Measurements from ENCODE around the gene PTAR1.
"Not testable (repeated sequence)": the region's sequence is repeated elsewhere in the genome, so short reads cannot be mapped to it uniquely, and the experiment has no call there.

Gene PTAR1, protein sequence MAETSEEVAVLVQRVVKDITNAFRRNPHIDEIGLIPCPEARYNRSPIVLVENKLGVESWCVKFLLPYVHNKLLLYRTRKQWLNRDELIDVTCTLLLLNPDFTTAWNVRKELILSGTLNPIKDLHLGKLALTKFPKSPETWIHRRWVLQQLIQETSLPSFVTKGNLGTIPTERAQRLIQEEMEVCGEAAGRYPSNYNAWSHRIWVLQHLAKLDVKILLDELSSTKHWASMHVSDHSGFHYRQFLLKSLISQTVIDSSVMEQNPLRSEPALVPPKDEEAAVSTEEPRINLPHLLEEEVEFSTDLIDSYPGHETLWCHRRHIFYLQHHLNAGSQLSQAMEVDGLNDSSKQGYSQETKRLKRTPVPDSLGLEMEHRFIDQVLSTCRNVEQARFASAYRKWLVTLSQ

DNA sequence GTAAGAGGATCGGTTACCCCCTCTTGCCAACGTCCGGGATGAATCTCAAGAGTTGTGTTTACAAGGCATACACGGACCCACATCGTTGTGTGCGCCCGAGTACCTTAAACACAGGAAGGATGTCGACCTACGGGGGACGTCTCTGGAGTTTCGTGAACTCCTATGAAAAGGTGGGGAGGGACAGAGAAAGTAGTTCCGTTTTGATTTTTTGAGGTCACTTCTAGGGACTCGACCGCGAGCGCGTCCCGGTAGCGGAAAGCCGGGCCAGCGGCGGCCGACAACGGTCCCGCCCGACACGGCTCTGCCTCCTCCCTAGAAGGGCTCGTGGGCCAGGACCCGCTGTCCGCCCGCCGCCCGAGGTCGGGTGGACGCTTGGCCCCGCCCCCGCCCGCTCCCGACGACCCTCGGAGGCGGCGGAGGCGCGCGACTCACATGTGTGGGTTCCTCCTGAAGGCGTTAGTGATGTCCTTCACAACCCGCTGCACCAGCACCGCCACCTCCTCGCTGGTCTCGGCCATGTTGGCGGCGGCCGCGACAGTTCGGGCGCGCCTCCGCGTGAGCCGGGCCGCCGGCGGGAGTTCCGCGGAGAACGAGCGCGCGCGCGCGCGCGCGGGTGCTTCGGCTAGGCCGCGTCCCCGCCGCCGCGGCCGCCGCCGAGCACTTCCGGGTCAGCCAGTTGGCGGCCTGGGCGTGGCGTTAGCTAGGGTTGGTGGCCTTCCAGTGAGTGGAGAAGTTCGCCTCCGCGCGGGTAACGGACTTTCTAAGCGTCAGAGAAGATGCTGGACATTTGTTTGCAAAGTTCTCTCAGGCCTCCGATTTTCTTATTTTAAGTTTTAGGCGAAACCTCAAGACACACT lies at the start of gene PTAR1:
TSS of gene PTAR1 (minus strand) at position 591 of the 857 bp plus-strand sequence. CDS start at position 518, 73 bp downstream.
- peak; percentile 93 for DNase-seq

GRCh38 chr9:69809304-69809863 lies 49.6 kb upstream of the PTAR1 start:
- no peak for DNase-seq

DNA sequence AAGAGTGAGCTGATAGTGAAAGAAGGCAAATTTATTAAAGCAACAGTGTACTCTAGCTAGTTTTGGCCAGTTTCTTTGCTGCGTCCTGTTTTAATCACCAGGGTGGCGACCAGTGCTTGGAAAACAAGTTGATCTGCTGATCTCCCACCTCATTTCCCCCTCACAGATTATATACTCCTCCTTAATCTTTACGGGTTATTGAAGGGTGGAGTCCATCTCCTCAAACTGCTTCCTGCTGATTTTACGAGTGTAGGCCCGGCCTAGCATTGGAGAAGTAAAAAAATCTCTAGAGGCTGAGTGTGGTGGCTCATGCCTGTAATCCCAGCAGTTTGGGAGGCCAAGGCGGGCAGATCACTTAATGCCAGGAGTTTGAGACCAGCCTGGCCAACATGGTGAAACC lies 46.8 kb upstream of the PTAR1 start:
- no peak for DNase-seq

DNA sequence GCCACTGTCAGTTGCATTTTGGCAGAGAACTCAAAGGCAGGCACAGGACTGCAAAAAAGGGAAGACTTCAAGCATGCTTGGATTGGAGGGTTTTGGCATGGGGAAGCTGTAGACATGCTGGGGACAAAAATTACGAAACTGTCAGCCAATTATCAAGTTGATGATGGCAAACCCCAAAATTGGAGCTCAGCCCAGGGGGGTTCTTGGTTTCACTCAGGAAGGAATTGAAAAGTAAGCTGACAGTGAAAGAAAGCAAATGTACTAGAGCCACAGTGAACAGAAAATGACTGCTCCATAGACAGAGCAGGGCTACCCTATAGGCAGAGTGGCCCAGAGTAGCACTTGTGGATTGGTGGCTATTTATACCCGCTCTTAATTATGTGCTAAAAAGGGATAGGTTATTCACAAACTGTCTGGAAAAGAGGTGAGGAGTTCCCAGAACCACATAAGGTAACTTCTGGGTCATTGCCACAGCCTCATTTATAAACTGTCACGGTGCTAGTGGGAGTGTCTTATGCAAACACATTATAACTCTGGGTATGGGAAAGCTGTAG lies 46.2 kb upstream of the PTAR1 start:
- no peak for DNase-seq

DNA sequence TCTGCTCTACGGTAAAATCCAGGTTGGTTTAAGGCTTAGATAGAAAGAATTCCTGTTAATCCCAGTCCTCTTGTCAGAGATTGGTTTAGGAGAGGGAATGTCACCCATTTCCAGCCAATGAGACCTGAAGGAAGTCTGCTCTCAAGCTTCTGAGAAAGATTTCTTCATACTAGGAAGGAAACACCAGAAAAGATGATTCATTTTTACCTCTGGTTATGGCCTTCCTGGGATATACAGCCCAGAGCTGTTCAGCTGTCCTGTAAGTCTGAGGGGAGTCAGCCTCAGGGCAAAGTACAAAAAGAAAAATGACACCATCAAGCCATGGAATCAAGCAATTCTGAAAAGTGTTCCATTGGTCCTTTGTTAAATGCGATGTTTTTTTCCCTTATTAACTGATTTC lies 42.2 kb upstream of the PTAR1 start:
- no peak for DNase-seq

DNA sequence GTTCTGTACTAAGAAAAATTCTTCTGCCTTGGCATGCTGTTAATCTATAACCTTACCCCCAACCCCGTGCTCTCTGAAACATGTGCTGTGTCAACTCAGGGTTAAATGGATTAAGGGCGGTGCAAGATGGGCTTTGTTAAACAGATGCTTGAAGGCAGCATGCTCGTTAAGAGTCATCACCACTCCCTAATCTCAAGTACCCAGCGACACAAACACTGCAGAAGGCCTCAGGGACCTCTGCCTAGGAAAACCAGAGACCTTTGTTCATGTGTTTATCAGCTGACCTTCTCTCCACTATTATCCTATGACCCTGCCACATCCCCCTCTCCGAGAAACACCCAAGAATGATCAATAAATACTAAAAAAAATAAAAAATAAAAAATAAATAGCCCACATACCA lies 40.2 kb upstream of the PTAR1 start:
- not testable (repeated sequence) for DNase-seq

GRCh38 chr9:69799521-69799920 lies 39.7 kb upstream of the PTAR1 start:
- not testable (repeated sequence) for DNase-seq

GRCh38 chr9:69798744-69799143 lies 38.9 kb upstream of the PTAR1 start:
- no peak for DNase-seq

- DNase-seq: no peak
Measured at GRCh38 chr9:69797675-69798074, 37.9 kb upstream of the PTAR1 start.

DNA sequence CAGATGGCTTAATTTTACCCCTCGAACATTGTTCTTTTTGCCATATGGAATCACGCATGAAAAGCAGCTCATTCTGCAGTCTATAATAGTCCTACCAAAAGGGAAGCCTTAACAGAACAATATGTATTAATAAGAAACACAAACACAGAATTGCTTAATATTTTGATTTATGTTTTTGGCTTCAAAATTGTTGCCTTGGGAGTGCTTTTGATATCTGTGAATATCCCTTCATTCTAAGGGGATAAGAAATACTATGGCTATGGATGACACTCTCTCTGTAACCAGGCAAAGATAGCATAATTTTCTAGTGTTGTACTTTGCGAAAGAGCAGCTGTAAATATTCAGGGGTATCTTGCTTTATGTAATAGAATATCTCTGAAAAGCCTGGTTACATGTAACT lies 34.5 kb upstream of the PTAR1 start:
- DNase-seq: no peak

DNA sequence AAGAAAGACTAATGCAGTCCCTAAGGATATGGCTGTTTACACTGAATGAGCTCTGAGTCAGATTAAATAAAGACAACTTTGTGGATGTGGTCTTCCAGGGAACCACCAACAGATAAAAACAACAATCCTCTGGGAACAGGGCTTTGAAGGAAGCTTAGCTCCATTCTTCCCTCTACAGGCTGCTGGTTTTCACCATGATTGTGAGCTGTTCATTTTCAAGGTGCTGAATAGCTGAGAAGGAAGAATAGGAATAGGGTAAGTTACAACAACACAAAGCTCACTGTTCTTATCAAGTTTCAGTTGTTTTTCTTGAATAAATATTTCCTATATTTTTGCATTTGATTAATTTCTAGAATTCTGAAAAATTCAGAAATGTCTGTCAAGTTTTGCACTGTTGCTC lies 25.9 kb upstream of the PTAR1 start:
- DNase-seq: no peak

DNA sequence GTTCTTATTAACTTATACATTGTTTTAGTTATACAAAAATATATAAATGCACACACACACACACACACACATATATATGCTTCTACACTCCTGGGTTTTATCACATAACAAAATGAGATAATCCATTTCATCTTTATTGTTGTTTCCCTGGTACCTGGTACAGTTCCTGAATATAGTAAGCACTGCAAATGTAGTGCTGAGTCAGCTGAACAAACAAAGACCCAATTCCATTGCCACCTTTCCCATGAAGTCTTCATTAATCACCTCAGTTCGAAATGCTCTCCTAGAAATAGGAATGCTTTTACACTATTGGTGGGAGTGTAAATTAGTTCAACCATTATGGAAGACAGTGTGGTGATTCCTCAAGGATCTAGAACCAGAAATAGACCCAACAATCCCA lies 13.4 kb upstream of the PTAR1 start:
- no peak for DNase-seq

DNA sequence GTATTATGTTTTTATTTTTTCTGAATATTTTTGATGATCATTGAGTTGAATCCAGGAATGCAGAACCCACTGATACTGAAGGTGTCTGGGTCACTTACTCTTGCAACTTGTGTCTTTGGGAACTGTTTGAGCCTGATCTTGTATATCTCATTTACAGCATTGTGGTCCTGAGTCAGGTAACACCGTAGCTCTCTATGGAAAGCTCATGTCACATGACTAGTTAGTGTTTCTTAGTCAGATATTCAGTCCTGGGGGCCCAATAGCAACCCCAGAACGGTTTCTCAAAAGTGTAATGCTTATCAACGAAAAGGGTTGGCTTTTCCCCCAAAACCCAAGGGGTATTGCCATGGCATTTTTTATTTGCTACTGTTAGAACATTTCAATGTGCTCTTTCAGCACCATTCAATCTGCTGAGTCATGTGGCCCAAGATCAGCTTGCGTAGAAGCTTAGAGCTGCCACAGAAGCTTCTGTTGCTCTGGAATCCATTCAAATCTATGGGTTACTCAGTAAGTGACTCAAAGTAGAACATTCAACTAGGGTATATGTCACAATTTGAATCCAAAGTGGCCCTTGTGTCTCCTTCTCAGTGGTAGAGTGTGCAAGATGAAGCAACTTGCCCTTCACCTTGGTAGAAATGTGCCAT lies 12.1 kb upstream of the PTAR1 start:
- no peak for DNase-seq

- no peak for DNase-seq
Measured at GRCh38 chr9:69768716-69769115, 8.9 kb upstream of the PTAR1 start.

- DNase-seq: no peak
Measured at GRCh38 chr9:69768101-69768500, 8.3 kb upstream of the PTAR1 start.

GRCh38 chr9:69763862-69764261 lies 4.1 kb upstream of the PTAR1 start:
- DNase-seq: not testable (repeated sequence)

- no peak for DNase-seq
Measured at GRCh38 chr9:69762527-69762926, 2.7 kb upstream of the PTAR1 start.

- DNase-seq: no peak
Measured at GRCh38 chr9:69760278-69760610, 433 bp upstream of the PTAR1 start.

- no peak for DNase-seq
Measured at GRCh38 chr9:69759021-69759420, 790 bp downstream of the PTAR1 start.

DNA sequence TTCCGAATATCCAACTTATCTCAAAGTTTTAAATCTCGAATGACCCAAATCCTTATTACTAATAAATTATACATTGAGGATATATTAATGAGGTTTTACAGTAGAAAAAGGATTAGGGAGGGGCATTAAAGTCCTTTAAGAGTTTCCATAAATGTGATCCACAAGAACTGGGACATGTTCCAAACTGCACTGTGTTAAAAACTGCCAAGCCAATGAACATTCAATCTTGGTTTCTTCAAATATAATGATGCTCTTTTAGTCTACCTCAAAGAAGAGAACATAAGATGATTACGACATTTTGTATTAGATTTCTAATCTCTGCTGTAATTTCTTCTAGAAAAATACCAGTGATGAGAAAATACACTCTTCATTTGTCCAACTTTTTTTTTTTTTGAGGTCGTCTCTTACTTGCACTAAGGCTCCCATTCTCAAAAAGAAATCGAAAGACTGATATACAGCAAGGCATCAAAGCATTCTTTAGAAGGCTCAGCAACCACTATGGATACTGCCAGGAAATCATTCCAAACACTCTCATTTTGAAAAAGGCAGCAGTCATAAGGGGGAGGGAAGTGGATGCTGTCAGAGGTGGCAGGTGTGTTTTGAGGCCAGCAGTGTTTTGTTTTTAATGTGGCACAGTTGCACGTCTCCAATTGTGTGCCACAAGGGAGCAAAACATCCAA lies 1.7 kb downstream of the PTAR1 start:
- DNase-seq: no peak

DNA sequence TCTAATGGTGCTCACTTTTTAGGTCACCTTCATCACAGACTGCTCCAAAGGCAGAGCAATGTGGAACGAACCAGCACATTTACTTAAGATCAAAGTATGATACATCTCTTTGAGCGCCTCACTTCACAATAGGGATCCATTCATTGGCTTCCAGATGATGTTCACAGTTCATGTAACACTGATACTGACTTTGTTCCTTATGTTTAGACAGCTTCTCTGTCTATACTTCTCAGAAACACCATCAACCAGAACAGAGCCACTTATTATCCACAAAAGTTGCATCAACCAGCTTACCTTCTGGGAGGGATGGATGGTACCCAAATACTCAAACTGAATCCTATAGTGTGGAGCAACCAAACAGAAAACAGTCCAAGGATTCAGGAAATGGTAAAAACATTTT lies 4.6 kb downstream of the PTAR1 start:
- no peak for DNase-seq

GRCh38 chr9:69753830-69754229 lies 6.0 kb downstream of the PTAR1 start:
- no peak for DNase-seq
